Stimulated activated CD4-positive, alpha-beta T cell treated with anti-CD3 and anti-CD28 coated beads, Interleukin-4, amount 100 ng/mL, for 48 hours (primary cell): ENCODE results near the gene TCF12.
"Not testable (repeated sequence)": the region's sequence is repeated elsewhere in the genome, so short reads cannot be mapped to it uniquely, and the experiment has no call there.

Experiments used
- DNase-seq, 2 donors: peaks; one replicate each; pipeline ENCODE4 v3.0.0-alpha.2; 2020; ENCODE audit warnings: low read depth in 2 of 2

The TCF12 gene

GRCh38 chr15:57092252-57092651 lies 173.8 kb downstream of the TCF12 start:
- DNase-seq, result no peak

GRCh38 chr15:57094321-57095257 lies 176.1 kb downstream of the TCF12 start:
- DNase-seq, result no peak

GRCh38 chr15:57095896-57096295 lies 177.5 kb downstream of the TCF12 start:
- no peak for DNase-seq

- DNase-seq, result no peak
These were observed 178.8 kb downstream of the TCF12 start for GRCh38 chr15:57097246-57097645.

GRCh38 chr15:57097919-57098543 lies 179.6 kb downstream of the TCF12 start:
- DNase-seq, result not testable (repeated sequence)

GRCh38 chr15:57098896-57099295 lies 180.5 kb downstream of the TCF12 start:
- DNase-seq, result no peak

- no peak for DNase-seq
These were observed 181.7 kb downstream of the TCF12 start for GRCh38 chr15:57100136-57100539.

- no peak for DNase-seq
These were observed 184.4 kb downstream of the TCF12 start for GRCh38 chr15:57102858-57103257.

- DNase-seq, result no peak
These were observed 189.9 kb downstream of the TCF12 start for GRCh38 chr15:57108296-57108695.

- no peak for DNase-seq
These were observed 190.6 kb downstream of the TCF12 start for GRCh38 chr15:57109005-57109404.

- DNase-seq, result no peak
These were observed 192.6 kb downstream of the TCF12 start for GRCh38 chr15:57111002-57111401.

- DNase-seq, result no peak
These were observed 193.7 kb downstream of the TCF12 start for GRCh38 chr15:57112178-57112577.

GRCh38 chr15:57114070-57114469 lies 195.6 kb downstream of the TCF12 start:
- no peak for DNase-seq

- no peak for DNase-seq
These were observed 199.8 kb downstream of the TCF12 start for GRCh38 chr15:57118013-57118799.

- DNase-seq, result no peak
These were observed 203.8 kb downstream of the TCF12 start for GRCh38 chr15:57122080-57122840.

GRCh38 chr15:57124036-57124435 lies 205.6 kb downstream of the TCF12 start:
- no peak for DNase-seq

- DNase-seq, result no peak
These were observed 210.6 kb downstream of the TCF12 start for GRCh38 chr15:57129064-57129463.

- no peak for DNase-seq
These were observed 212.5 kb downstream of the TCF12 start for GRCh38 chr15:57130956-57131355.

GRCh38 chr15:57133127-57133968 lies 214.9 kb downstream of the TCF12 start:
- no peak for DNase-seq

GRCh38 chr15:57134071-57134605 lies 215.7 kb downstream of the TCF12 start:
- DNase-seq, result no peak
